Airway epithelial cell (primary cell): ENCODE results near the gene PUM1. TPM values are rescaled to one million over a fixed set of nuclear protein-coding genes. Genes with fewer than 3 reads are reported as not detected.

Source experiments
- total RNA-seq: library from RNA; depleted of rRNA; stranded (reverse); fragments of >200 nt; gene quantifications from 2 replicates; pipeline ENCODE4 v1.2.3, GENCODE V29; 2015

PUM1 gene, protein sequence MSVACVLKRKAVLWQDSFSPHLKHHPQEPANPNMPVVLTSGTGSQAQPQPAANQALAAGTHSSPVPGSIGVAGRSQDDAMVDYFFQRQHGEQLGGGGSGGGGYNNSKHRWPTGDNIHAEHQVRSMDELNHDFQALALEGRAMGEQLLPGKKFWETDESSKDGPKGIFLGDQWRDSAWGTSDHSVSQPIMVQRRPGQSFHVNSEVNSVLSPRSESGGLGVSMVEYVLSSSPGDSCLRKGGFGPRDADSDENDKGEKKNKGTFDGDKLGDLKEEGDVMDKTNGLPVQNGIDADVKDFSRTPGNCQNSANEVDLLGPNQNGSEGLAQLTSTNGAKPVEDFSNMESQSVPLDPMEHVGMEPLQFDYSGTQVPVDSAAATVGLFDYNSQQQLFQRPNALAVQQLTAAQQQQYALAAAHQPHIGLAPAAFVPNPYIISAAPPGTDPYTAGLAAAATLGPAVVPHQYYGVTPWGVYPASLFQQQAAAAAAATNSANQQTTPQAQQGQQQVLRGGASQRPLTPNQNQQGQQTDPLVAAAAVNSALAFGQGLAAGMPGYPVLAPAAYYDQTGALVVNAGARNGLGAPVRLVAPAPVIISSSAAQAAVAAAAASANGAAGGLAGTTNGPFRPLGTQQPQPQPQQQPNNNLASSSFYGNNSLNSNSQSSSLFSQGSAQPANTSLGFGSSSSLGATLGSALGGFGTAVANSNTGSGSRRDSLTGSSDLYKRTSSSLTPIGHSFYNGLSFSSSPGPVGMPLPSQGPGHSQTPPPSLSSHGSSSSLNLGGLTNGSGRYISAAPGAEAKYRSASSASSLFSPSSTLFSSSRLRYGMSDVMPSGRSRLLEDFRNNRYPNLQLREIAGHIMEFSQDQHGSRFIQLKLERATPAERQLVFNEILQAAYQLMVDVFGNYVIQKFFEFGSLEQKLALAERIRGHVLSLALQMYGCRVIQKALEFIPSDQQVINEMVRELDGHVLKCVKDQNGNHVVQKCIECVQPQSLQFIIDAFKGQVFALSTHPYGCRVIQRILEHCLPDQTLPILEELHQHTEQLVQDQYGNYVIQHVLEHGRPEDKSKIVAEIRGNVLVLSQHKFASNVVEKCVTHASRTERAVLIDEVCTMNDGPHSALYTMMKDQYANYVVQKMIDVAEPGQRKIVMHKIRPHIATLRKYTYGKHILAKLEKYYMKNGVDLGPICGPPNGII
- 34.4 and 55.6 TPM in 2 replicates for total RNA-seq

DNA sequence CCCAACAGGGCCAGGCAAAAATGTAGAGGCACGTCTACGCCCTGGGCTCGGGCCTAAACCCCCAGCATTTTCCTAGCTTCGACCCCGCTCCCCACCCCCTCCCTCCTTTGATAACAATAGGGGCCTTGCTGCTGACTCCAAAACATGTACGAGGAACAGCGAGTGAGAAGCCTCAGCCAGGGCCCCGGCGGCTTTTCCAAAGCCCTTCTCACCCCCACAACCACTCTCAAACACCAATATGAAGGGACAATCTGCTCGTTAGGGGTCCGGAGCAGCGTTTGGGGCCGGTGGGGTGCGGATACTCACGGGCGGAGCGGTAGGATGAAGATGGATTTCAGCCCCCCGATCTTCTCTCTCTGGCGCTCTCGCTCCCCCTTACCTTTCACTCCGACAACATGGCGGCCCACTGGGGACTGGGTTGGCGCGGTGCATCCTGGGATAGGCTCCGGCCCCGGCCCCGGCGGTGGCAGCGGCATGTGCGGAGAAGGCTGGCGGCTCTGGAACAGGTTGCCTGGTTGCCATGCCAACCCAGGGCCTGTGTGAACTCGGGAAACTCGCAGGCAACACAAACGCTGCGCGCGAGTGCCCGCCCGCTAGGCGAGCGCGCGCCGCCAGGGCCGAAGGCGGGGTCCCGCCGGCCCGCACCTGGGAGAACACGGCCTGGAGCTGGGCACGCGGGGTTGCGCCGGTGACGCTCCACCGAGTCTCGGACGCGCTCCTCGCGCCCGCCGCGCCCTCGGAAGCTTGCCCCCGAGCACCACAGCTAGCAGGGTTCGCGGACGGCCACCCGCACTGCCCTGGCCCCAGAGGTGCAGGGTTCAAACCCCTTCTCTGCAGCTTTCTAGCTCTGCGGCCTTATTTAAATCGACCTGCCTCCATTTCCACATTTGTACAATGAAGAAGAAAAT lies at the start of gene PUM1:
PUM1 (minus strand) TSS at position 408 of the 908 bp plus-strand sequence. CDS start 6,151 bp downstream, outside the sequence.

DNA sequence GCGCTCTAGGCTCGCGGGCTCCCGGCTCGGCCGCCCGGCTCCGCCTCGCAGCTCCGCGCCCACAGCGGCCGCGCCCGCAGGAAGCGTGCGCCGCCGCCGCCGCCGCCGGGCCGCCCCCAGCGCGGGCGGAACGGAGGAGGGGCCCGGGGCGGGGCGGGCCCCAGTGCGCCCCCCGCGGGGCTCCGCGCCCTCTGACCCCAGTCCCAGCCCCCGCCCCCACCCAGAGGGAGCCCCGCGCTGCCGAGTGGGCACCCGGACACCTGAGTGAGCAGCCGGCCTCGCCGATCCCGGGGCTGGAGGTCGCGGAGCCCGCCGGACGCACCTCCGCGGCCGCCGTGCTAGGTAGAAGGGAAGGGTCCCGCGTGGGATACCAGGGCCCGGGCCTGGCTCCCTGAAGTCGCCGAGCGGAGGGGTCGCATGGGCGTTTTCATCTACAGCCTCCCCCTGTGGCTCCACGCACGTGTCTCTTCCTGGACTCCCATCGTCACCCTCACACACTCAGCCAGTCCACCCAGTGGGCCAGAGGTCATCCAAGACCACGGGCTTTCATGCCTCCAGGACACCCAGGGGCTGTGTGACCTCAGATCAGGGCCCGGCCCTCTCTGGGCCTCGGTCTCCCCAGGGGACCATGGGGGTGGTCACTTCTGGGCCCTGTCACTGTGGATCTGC lies 156.7 kb downstream of the PUM1 start, which contains the start of gene SDC3:
SDC3 (minus strand) TSS at position 63 of the 669 bp plus-strand sequence. CDS start 172 bp downstream, outside the sequence.

Other genes starting within 250 kb of the PUM1 start
- 5.3 and 7.3 TPM in 2 replicates for gene SDC3, start 157.0 kb downstream of the PUM1 start, total RNA-seq
- 0.07 TPM in 1 of 2 replicates, not detected in the other for gene NKAIN1, start 174.2 kb upstream of the PUM1 start, total RNA-seq
- gene SNRNP40, start 231.1 kb upstream of the PUM1 start, total RNA-seq = 57.5 and 73.8 TPM in 2 replicates
- 34.2 and 47.7 TPM in 2 replicates for gene ZCCHC17, start 231.3 kb upstream of the PUM1 start, total RNA-seq